Trophoblast cell (in vitro differentiated cells and primary cell): ENCODE results near the gene NLGN2.
A peak's percentile ranks its signal among the peaks of the same experiment; 100 is the strongest.

Source experiments
- DNase-seq, 2 donors: peaks; one replicate each; pipeline ENCODE4 v3.0.0-alpha.2; 2016
- H2AFZ ChIP-seq: 2 replicates; pipeline ENCODE4 v1.6.1; 2013; ENCODE audit warnings: low read length, moderate library complexity, mild to moderate bottlenecking; ENCODE audit not compliant: insufficient read depth, poor library complexity
- H2AK5ac ChIP-seq: 2 replicates; pipeline ENCODE4 v1.6.1; 2013; ENCODE audit warnings: mild to moderate bottlenecking, low read length
- H2BK120ac ChIP-seq: 2 replicates; pipeline ENCODE4 v1.6.1; 2013; ENCODE audit warnings: low read length, mild to moderate bottlenecking, moderate library complexity; ENCODE audit not compliant: insufficient read depth, poor library complexity
- H2BK12ac ChIP-seq: 2 replicates; pipeline ENCODE4 v1.6.1; 2013; ENCODE audit warnings: mild to moderate bottlenecking, low read length, moderate library complexity
- H2BK5ac ChIP-seq: 2 replicates; pipeline ENCODE4 v1.6.1; 2013; ENCODE audit warnings: low read length, low read depth, moderate library complexity, mild to moderate bottlenecking; ENCODE audit not compliant: poor library complexity
- H3K14ac ChIP-seq: 2 replicates; pipeline ENCODE4 v1.6.1; 2013; ENCODE audit warnings: mild to moderate bottlenecking, low read length
- H3K18ac ChIP-seq: 2 replicates; pipeline ENCODE4 v1.6.1; 2013; ENCODE audit warnings: mild to moderate bottlenecking, low read length
- H3K23ac ChIP-seq: 2 replicates; pipeline ENCODE4 v1.6.1; 2013; ENCODE audit warnings: low read length
- H3K27ac ChIP-seq: 2 replicates; pipeline ENCODE4 v1.5.1; 2013; ENCODE audit warnings: low read depth, mild to moderate bottlenecking, inconsistent platforms, low read length, moderate library complexity
- H3K27me3 ChIP-seq: 2 replicates; pipeline ENCODE4 v1.6.1; 2013; ENCODE audit warnings: inconsistent platforms, mild to moderate bottlenecking, low read length, moderate library complexity; ENCODE audit not compliant: insufficient read depth
- H3K36me3 ChIP-seq, 2 experiments: 1 replicate in 1 of 2; 2 replicates in 1 of 2; pipeline ENCODE4 v1.6.1; 2013; ENCODE audit warnings: low read length in 2 of 2, mild to moderate bottlenecking in 2 of 2, moderate library complexity in 1 of 2; ENCODE audit not compliant: insufficient read depth in 2 of 2, control insufficient read depth in 1 of 2
- H3K4ac ChIP-seq: 2 replicates; pipeline ENCODE4 v1.6.1; 2013; ENCODE audit warnings: low read depth, mild to moderate bottlenecking, low read length, moderate library complexity
- H3K4me1 ChIP-seq, 2 experiments: 1 replicate in 1 of 2; 2 replicates in 1 of 2; pipeline ENCODE4 v1.6.1; 2013; ENCODE audit warnings: low read length in 2 of 2, mild to moderate bottlenecking in 2 of 2, moderate library complexity in 1 of 2; ENCODE audit not compliant: insufficient read depth in 2 of 2, control insufficient read depth in 1 of 2
- H3K4me2 ChIP-seq: 2 replicates; pipeline ENCODE4 v1.6.1; 2013; ENCODE audit warnings: inconsistent platforms, mild to moderate bottlenecking, low read length, moderate library complexity
- H3K4me3 ChIP-seq: 2 replicates; pipeline ENCODE4 v1.5.1; 2013; ENCODE audit warnings: mild to moderate bottlenecking, low read depth, low read length, inconsistent platforms
- H3K79me1 ChIP-seq: one replicate; pipeline ENCODE4 v1.6.1; 2013; ENCODE audit warnings: low read length
- H3K79me2 ChIP-seq: 2 replicates; pipeline ENCODE4 v1.6.1; 2013; ENCODE audit warnings: low read length, mild to moderate bottlenecking; ENCODE audit not compliant: control insufficient read depth, insufficient read depth, poor library complexity
- H3K9ac ChIP-seq: 2 replicates; pipeline ENCODE4 v1.6.1; 2013; ENCODE audit warnings: mild to moderate bottlenecking, low read length
- H3K9me3 ChIP-seq: 2 replicates; pipeline ENCODE4 v1.6.1; 2013; ENCODE audit warnings: low read depth, mild to moderate bottlenecking, control low read depth, inconsistent platforms, low read length; ENCODE audit not compliant: insufficient read depth
- H4K12ac ChIP-seq: 2 replicates; pipeline ENCODE4 v1.6.1; 2013; ENCODE audit warnings: low read depth, mild to moderate bottlenecking, low read length, moderate library complexity
- H4K8ac ChIP-seq: 2 replicates; pipeline ENCODE4 v1.6.1; 2013; ENCODE audit warnings: low read depth, mild to moderate bottlenecking, low read length, moderate library complexity
- H4K91ac ChIP-seq: one replicate; pipeline ENCODE4 v1.6.1; 2013; ENCODE audit warnings: low read depth, mild to moderate bottlenecking, low read length, moderate library complexity
- WGBS: extraction: QIAGEN DNeasy Blood & Tissue Kit; methylation state at CpG from one replicate; pipeline ENCODE4 v1.1.7; 2013; ENCODE audit warnings: missing lambda C conversion rate; ENCODE audit not compliant: insufficient read length, insufficient coverage; ENCODE audit errors: extremely low coverage; 5-methylcytosine and 5-hydroxymethylcytosine counted together

The NLGN2 gene

DNA sequence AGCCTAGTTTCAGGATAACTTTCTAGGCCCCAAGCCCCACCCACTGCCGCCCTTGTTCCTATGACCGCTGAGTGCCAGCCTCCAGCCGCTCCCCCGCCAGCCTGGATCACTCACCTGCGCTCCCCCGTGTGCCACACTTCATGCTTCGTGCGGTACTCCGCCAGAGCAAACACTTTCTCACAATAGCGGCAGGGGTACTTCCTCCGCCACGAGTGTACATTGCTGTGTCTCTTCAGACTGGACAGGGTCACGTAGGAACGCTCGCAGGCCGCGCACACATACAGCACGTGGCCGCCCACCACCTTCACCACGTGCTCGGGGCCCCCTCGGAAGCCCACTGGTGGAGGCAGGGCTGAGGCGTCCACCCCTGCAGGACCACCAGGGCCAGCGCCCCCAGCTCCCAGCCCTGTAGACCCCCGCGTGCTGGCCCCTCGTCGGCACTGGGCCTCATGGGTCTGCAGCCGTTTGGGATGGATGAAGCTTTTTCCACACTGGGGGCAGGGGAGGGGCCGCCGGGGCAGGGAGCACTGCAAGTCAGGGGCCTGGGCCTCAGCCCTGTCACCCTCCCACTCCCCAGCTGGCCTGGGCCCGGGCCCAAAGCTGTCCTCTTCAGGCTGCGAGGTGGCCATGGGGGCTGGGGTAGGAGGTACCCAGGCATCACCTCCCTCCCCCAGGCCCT is 58.1 kb downstream of the NLGN2 start:
- H3K79me2 ChIP-seq, result no peaks in the 10 kb centered on the region
- no peak overlapping the region for H3K4me2 ChIP-seq
- no peaks in the 10 kb centered on the region for H3K27me3 ChIP-seq
- no peak overlapping the region for H3K4me3 ChIP-seq
- no peak overlapping the region for H3K18ac ChIP-seq
- H2BK12ac ChIP-seq, result no peak overlapping the region
- no peak overlapping the region for H4K12ac ChIP-seq
- DNase-seq, result no peak
- H4K91ac ChIP-seq, result no peak overlapping the region
- H3K27ac ChIP-seq, result no peak overlapping the region
- no peak overlapping the region for H2BK120ac ChIP-seq
- H3K9ac ChIP-seq, result no peak overlapping the region
- no peak overlapping the region for H3K14ac ChIP-seq
- H2AK5ac ChIP-seq, result no peak overlapping the region
- no peak overlapping the region for H2BK5ac ChIP-seq
- peaks cover 38 to 39% of the 10 kb centered on the region in 2 experiments for H3K36me3 ChIP-seq
- H4K8ac ChIP-seq, result no peak overlapping the region
- no CpG with 5 or more reads among the region's 33 CpGs for WGBS
- peaks cover 3 to 7% of the 10 kb centered on the region in 2 experiments for H3K4me1 ChIP-seq
- no peaks in the 10 kb centered on the region for H3K9me3 ChIP-seq
- H3K23ac ChIP-seq, result no peak overlapping the region
- H3K4ac ChIP-seq, result no peak overlapping the region
- no peak overlapping the region for H2AFZ ChIP-seq
- H3K79me1 ChIP-seq, result no peaks in the 10 kb centered on the region

DNA sequence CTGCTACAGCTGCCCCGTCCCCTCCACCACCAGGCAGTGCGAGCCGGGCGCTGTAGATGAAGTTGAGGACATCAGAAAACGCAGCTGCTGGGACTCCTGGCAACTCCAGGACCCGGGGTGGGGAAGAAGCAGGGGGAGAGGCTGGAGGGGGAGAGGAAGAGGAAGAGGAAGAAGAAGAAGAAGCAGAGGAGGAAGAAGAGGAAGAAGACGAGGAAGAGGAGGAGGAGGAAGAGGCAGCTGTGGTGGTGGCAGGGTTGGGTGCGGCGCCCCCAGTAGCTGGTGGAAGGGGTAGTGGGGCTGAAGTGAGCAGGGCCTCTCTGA is 58.6 kb downstream of the NLGN2 start:
- H3K4me3 ChIP-seq, result no peak overlapping the region
- no peak overlapping the region for H3K9ac ChIP-seq
- no peak overlapping the region for H2AK5ac ChIP-seq
- no peaks in the 10 kb centered on the region for H3K9me3 ChIP-seq
- H4K8ac ChIP-seq, result no peak overlapping the region
- no peak overlapping the region for H2AFZ ChIP-seq
- peaks cover 3 to 7% of the 10 kb centered on the region in 2 experiments for H3K4me1 ChIP-seq
- no peak overlapping the region for H3K23ac ChIP-seq
- no peak overlapping the region for H2BK120ac ChIP-seq
- H2BK12ac ChIP-seq, result no peak overlapping the region
- H4K91ac ChIP-seq, result no peak overlapping the region
- H2BK5ac ChIP-seq, result no peak overlapping the region
- no peak overlapping the region for H3K4ac ChIP-seq
- peaks cover 38 to 39% of the 10 kb centered on the region in 2 experiments for H3K36me3 ChIP-seq
- no peak overlapping the region for H3K4me2 ChIP-seq
- H3K79me2 ChIP-seq, result no peaks in the 10 kb centered on the region
- no peaks in the 10 kb centered on the region for H3K79me1 ChIP-seq
- no peak overlapping the region for H4K12ac ChIP-seq
- no CpG with 5 or more reads among the region's 9 CpGs for WGBS
- DNase-seq, result no peak
- H3K18ac ChIP-seq, result peak overlapping the region; percentile 25
- H3K27ac ChIP-seq, result no peak overlapping the region
- H3K14ac ChIP-seq, result no peak overlapping the region
- no peaks in the 10 kb centered on the region for H3K27me3 ChIP-seq

DNA sequence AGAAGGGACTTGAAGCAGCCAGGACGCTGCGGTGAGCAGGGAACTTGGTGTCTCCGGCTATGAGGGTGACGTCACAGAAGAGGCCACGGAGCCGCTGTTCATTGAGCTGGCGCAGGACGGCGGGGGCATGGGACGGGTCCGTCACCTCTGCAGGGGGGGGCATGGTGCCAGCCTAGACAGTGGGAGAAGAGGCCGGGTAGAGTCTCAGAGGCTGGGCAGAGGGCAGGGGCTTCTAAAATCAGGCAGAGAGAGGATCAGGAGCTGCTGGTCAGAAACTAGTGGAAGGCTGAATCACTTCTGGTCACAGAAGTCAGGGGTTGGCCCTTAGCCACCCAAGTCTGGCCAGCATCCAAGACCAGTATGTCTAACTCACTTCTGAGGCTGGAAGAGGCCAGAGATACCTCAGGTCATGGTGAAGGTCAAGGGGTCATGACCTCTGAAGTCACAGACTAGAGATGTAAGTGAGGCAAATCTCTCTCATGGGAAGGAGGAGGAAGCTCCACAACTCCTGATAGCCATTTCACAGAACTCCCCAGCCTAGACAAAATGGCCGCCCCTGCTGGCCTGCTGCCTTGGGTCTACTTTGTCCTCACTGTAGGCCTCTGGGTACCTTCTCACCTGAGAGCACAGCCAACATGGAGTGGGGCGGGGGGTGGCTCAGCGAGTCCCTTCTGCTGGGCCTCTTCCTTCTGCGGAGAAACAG is 59.1 kb downstream of the NLGN2 start:
- Histone ChIP-seq H3K79me2 (no peaks in the 10 kb centered on the region), H3K4me1 (peaks cover 3 to 7% of the 10 kb centered on the region in 2 experiments), H3K4ac (no peak overlapping the region), H2BK12ac (no peak overlapping the region), H3K4me2 (no peak overlapping the region), H4K12ac (no peak overlapping the region), H3K27ac (no peak overlapping the region), H2BK120ac (no peak overlapping the region), H2AK5ac (no peak overlapping the region), H3K9me3 (no peaks in the 10 kb centered on the region), H2AFZ (no peak overlapping the region), H3K36me3 (peaks cover 38 to 39% of the 10 kb centered on the region in 2 experiments), H3K9ac (no peak overlapping the region), H3K23ac (no peak overlapping the region), H3K27me3 (no peaks in the 10 kb centered on the region), H3K14ac (no peak overlapping the region), H3K79me1 (no peaks in the 10 kb centered on the region), H3K4me3 (no peak overlapping the region), H3K18ac (peak overlapping the region; percentile 25), H4K91ac (no peak overlapping the region), H4K8ac (no peak overlapping the region), H2BK5ac (no peak overlapping the region)
- no peak for DNase-seq
- WGBS, result no CpG with 5 or more reads among the region's 16 CpGs

DNA sequence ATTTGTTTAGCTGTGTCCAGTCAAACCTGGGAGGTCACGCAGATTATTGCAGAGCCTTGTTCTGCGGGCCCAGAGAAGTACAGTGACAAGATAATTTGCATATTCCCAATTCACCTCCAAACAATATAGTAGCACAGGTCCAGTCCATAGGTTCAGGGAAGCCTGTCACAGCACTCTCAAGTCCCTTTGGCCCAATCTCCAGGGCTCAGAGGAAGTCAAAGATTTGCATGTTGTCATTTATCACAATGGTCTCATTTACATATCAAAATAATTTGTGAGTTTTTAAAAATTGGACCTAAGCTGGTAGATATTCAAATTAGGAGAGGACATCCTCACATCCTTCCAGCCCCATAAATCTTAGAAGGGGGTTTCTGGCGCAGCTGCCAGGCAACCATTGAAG is 59.9 kb downstream of the NLGN2 start:
- H2AK5ac ChIP-seq, result no peak overlapping the region
- H3K4me1 ChIP-seq, result peaks cover 3 to 7% of the 10 kb centered on the region in 2 experiments
- H3K4ac ChIP-seq, result no peak overlapping the region
- no peaks in the 10 kb centered on the region for H3K9me3 ChIP-seq
- no peak overlapping the region for H3K23ac ChIP-seq
- no peaks in the 10 kb centered on the region for H3K79me2 ChIP-seq
- no peak overlapping the region for H4K12ac ChIP-seq
- no peak overlapping the region for H2BK12ac ChIP-seq
- H3K27me3 ChIP-seq, result no peaks in the 10 kb centered on the region
- peaks cover 33 to 34% of the 10 kb centered on the region in 2 experiments for H3K36me3 ChIP-seq
- H3K27ac ChIP-seq, result no peak overlapping the region
- H3K9ac ChIP-seq, result no peak overlapping the region
- no peaks in the 10 kb centered on the region for H3K79me1 ChIP-seq
- H3K14ac ChIP-seq, result no peak overlapping the region
- no peak overlapping the region for H3K4me3 ChIP-seq
- H3K18ac ChIP-seq, result no peak overlapping the region
- no peak overlapping the region for H3K4me2 ChIP-seq
- H4K91ac ChIP-seq, result no peak overlapping the region
- no peak overlapping the region for H2BK120ac ChIP-seq
- no peak overlapping the region for H2AFZ ChIP-seq
- H2BK5ac ChIP-seq, result no peak overlapping the region
- no CpG with 5 or more reads among the region's 3 CpGs for WGBS
- H4K8ac ChIP-seq, result no peak overlapping the region
- DNase-seq, result no peak
